Measurements from ENCODE around the gene SGTA. TPM values are rescaled to one million over a fixed set of nuclear protein-coding genes. Genes with fewer than 3 reads are reported as not detected.

Gene SGTA
- total and polyA plus RNA-seq, 9 of the 15 experiments (the other 6 are each of a cell fraction or from before 2014, with no cell fraction given) = 1.4 to 110 (median 49.9) TPM

DNA sequence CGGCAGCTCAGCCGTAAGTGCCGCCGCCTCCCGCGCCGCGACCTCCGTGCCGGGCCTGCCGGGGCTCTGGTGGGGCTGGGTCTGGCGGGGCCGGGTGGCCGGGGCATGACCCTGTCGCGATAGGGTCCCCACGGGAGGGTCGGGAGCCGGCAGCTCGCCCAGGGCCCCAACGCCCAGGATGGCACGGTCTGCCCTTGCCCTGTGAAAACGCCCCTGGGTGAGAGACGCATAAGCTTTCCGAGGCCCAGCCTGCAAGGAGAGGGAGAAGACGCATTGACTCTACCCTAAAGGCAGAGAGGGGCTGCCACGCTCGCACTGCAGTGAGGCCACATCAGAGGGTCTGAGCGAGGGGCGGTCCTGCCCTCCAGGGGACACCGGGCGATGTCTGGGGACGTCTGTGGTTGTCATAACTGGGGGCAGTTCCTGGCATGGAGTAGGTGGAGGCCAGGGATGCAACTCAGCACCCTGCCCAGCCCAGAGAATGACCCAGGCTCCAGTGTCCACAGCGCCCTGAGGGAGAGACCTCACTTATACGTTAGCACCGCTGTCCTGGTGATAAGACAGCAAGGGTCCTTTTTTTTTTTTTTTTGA lies 37.1 kb upstream of the SGTA start (continued):
- TF ChIP-seq, protein P1, sequence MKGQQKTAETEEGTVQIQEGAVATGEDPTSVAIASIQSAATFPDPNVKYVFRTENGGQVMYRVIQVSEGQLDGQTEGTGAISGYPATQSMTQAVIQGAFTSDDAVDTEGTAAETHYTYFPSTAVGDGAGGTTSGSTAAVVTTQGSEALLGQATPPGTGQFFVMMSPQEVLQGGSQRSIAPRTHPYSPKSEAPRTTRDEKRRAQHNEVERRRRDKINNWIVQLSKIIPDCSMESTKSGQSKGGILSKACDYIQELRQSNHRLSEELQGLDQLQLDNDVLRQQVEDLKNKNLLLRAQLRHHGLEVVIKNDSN (CRISPR knock-in tag; IDR thresholded peaks at IDR 0.05) = peak; percentile 31; the same call in 1 of the 2 replicates
- no peak; a peak in 1 of 4 replicates for TF ChIP-seq TEAD1 (CRISPR knock-in tag; IDR thresholded peaks at IDR 0.05)
- TF ChIP-seq ZNF24 (IDR thresholded peaks at IDR 0.05) = no peak
- TF ChIP-seq, protein P2, sequence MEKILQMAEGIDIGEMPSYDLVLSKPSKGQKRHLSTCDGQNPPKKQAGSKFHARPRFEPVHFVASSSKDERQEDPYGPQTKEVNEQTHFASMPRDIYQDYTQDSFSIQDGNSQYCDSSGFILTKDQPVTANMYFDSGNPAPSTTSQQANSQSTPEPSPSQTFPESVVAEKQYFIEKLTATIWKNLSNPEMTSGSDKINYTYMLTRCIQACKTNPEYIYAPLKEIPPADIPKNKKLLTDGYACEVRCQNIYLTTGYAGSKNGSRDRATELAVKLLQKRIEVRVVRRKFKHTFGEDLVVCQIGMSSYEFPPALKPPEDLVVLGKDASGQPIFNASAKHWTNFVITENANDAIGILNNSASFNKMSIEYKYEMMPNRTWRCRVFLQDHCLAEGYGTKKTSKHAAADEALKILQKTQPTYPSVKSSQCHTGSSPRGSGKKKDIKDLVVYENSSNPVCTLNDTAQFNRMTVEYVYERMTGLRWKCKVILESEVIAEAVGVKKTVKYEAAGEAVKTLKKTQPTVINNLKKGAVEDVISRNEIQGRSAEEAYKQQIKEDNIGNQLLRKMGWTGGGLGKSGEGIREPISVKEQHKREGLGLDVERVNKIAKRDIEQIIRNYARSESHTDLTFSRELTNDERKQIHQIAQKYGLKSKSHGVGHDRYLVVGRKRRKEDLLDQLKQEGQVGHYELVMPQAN (IDR thresholded peaks at IDR 0.05; ENCODE audit: borderline replicate concordance) = peak; percentile 47; the same call in 1 of the 2 replicates
- TF ChIP-seq WHSC1 (IDR thresholded peaks at IDR 0.05; ENCODE audit: low read length) = no peak

GRCh38 chr19:2819540-2820111 lies 36.6 kb upstream of the SGTA start, which contains the start of gene ZNF554:
TSS of gene ZNF554 (plus strand) at chr19:2819868. CDS start at chr19:2820072, 204 bp downstream.
- Histone ChIP-seq H3K9me1 (ENCODE audit: control insufficient read depth, insufficient read depth, low read length) (no peaks in the 10 kb centered on the region), H3K79me2 (ENCODE audit: control insufficient read depth, insufficient read depth, low read length) (peaks cover 7% of the 10 kb centered on the region), H3K9ac (ENCODE audit: insufficient read depth in 1 of 2, low read depth in 2 of 2, low read length in 2 of 2) (peak within 1 kb of the TSS; percentile 79 to 95), H3K4me2 (ENCODE audit: insufficient read depth, low read length) (peak within 1 kb of the TSS; percentile 91), H4K20me1 (replicated peaks; ENCODE audit: control insufficient read depth, insufficient read depth, low read length) (no peaks in the 10 kb centered on the region), H2AFZ (ENCODE audit: low read depth, low read length) (peak within 1 kb of the TSS; percentile 87), H3K9me3 (replicated peaks; ENCODE audit: control insufficient read depth, insufficient read depth, low read depth, low read length) (0 out of 2 replicates have a peak, but pooled peaks cover 1% of the 10 kb centered on the region), H3K36me3 (ENCODE audit: control insufficient read depth, insufficient read depth, low read length) (peaks cover 2% of the 10 kb centered on the region; the same call in 1 of the 3 replicates), H3K27ac (ENCODE audit: extremely low read depth, low read depth, low read length) (peak within 1 kb of the TSS; percentile 68; the same call in 2 of the 3 replicates), H3K4me1 (replicated peaks in 1 of 2; ENCODE audit: control insufficient read depth in 2 of 2, insufficient read depth in 2 of 2, low read length in 2 of 2) (peaks cover 0 to 21% of the 10 kb centered on the region in 2 experiments; a peak in 3 of 5 replicates), H3K4me3 (peak within 1 kb of the TSS; percentile 93), H3K27me3 (ENCODE audit: control insufficient read depth in 2 of 2, insufficient read depth in 2 of 2, low read length in 2 of 2) (no peaks in the 10 kb centered on the region)
- WGBS (ENCODE audit: insufficient coverage, low coverage, missing lambda C conversion rate) = under 1% methylated on average over 43 of the region's 64 CpGs
- CTCF ChIA-PET (ENCODE audit: low intra/inter-chr PET ratio) = no interaction called here
- FAIRE-seq = peak; percentile 83
- intact Hi-C loops (cut with micrococcal nuclease) = no loop called here
- in situ Hi-C loops (cut with MboI) = no loop called here
- no TSS peak for BruUV-seq (replicated peaks)
- POLR2A ChIA-PET = interaction anchor here (0.5 to 1.6 kb wide), 5 partner anchors 16 to 261 kb away, joined by 3 to 4 read pairs (median 3); no protein-coding TSS in a partner anchor
- DNase-seq (ENCODE audit: extremely low read depth in 1 of 4, low spot score in 3 of 4) = peak; percentile 92 to 99 (median 94)
- peak; percentile 98 for ATAC-seq
- TF ChIP-seq ZFP36 (IDR thresholded peaks at IDR 0.05; ENCODE audit: low read depth, low read length, partially characterized antibody) (no peak), MLLT1 (IDR thresholded peaks at IDR 0.05) (no peak), ZNF436 (CRISPR knock-in tag; IDR thresholded peaks at IDR 0.05) (no peak), ZNF239 (CRISPR knock-in tag; IDR thresholded peaks at IDR 0.05) (peak; percentile 57), NFE2 (IDR thresholded peaks at IDR 0.05; ENCODE audit: low read depth) (no peak), ZNF592 (IDR thresholded peaks at IDR 0.05) (0 out of 2 replicates have a peak, but pooled peaks have one; percentile 39)

Data from K562 (cell line).